Effector memory CD8-positive, alpha-beta T cell (primary cell): ENCODE data around the gene CLIP4.

ENCODE experiments used
- ATAC-seq: fragments of 150-1000 bp; cut with Tn5 transposase; replicated peaks from 2 replicates; pipeline ENCODE4 v1.10.0; 2021; ENCODE audit warnings: mild to moderate bottlenecking, moderate library complexity
- DNase-seq, 3 experiments: peaks; one replicate each; pipeline ENCODE4 v3.0.0; 2021
- H3K27ac Mint-ChIP-seq, 2 donors: one replicate each; pipeline ENCODE4 v1.8.0; 2022; ENCODE audit warnings: mild to moderate bottlenecking in 2 of 2, mixed read lengths in 2 of 2, moderate library complexity in 2 of 2
- H3K27me3 Mint-ChIP-seq, 2 donors: one replicate each; pipeline ENCODE4 v1.8.0; 2022; ENCODE audit warnings: mixed read lengths in 2 of 2
- H3K36me3 Mint-ChIP-seq: one replicate; pipeline ENCODE4 v1.8.0; 2022; ENCODE audit warnings: mild to moderate bottlenecking, moderate library complexity, mixed read lengths; ENCODE audit not compliant: insufficient read depth
- H3K4me1 Mint-ChIP-seq, 2 donors: one replicate each; pipeline ENCODE4 v1.8.0; 2022; ENCODE audit warnings: low read depth in 2 of 2, mixed read lengths in 2 of 2
- H3K4me3 Mint-ChIP-seq, 2 donors: one replicate each; pipeline ENCODE4 v1.8.0; 2022; ENCODE audit warnings: mild to moderate bottlenecking in 2 of 2, mixed read lengths in 2 of 2, moderate library complexity in 2 of 2
- H3K9me3 Mint-ChIP-seq, 2 donors: one replicate each; pipeline ENCODE4 v1.8.0; 2022; ENCODE audit warnings: mixed read lengths in 2 of 2
- total RNA-seq, 9 experiments: gene quantifications; one replicate each; lab custom pipeline; 2026; lab: John Stamatoyannopoulos, UW

CLIP4 gene
- total RNA-seq = 43.8 to 177 (median 87.2) reads per million in 9 experiments

DNA sequence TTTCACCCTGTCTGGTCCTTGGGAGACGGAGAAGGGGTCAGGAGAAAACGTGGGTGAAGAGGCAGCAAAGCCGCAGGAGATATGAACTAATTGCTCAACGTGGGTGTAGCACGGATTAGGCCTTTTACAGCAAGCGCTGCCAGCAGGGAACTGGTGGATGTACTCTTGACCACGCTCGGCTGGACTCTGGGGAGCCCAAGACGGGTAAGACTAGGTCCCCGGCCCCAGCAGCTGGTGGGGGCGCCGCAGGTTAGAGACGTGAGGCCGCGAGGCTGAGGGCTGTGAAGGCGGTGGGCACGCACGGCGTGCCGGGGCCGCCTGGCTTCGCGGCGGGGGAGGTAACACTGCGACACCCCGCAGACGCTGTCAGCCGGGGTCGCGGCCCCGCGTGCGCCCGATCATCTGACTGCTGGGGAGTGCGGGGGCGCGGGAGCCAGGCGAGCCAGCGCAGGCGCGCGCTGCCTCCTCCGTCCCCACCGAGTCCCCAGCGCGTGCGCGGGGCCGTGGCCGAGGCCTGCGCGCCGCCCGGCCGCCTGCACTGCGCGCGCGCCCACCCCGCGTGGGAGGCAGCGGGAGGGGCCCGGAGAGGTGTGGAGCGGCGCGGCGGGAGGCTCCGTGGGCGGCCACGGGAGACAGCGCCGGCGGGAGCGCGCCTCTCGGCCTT lies at the start of gene CLIP4:
CLIP4 (plus strand) TSS at position 470 of the 664 bp plus-strand sequence. CDS start 5,974 bp downstream, outside the sequence.
- Mint-ChIP-seq H3K4me1 (peaks cover 22 to 43% of the 10 kb centered on the region in 2 donors), H3K27me3 (no peaks in the 10 kb centered on the region), H3K27ac (peak within 1 kb of the TSS; percentile 98), H3K9me3 (no peaks in the 10 kb centered on the region), H3K4me3 (peak within 1 kb of the TSS; percentile 91 to 96), H3K36me3 (peaks cover 15% of the 10 kb centered on the region)
- DNase-seq (peak; percentile 70 to 78 (median 73)), ATAC-seq (peak; percentile 77)

DNA sequence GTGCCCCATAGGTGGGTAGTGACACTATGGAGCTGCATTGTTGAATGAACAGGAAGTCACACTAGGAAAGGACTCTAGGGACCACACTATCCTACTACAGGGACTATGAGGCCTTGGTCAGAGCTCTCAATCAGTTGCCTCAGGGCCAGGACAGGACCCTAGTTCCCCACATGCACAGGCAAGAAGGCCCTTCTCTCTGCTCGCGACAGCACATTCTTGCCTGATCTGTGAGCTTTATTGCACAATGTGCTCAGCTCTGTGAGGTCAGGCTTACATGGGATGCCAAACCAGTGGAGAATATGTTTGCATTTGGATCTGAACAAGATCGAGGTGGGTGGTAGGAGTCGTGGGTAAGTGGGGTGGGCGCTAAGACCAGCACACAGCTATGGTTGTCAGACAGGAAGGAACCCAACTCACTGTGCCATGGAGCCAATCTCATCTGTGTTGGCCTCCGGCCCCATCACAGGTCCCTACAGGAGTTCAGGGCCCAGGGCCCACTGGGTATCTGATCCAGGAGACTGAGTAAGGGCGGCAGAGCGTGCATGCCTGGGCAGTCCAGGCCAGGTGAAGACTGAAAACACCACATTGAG lies 48.8 kb upstream of the CLIP4 start:
- Mint-ChIP-seq H3K4me3 (no peak overlapping the region), H3K4me1 (no peaks in the 10 kb centered on the region), H3K27me3 (no peaks in the 10 kb centered on the region), H3K9me3 (no peaks in the 10 kb centered on the region), H3K36me3 (no peaks in the 10 kb centered on the region), H3K27ac (no peak overlapping the region)
- ATAC-seq (no peak), DNase-seq (no peak)

DNA sequence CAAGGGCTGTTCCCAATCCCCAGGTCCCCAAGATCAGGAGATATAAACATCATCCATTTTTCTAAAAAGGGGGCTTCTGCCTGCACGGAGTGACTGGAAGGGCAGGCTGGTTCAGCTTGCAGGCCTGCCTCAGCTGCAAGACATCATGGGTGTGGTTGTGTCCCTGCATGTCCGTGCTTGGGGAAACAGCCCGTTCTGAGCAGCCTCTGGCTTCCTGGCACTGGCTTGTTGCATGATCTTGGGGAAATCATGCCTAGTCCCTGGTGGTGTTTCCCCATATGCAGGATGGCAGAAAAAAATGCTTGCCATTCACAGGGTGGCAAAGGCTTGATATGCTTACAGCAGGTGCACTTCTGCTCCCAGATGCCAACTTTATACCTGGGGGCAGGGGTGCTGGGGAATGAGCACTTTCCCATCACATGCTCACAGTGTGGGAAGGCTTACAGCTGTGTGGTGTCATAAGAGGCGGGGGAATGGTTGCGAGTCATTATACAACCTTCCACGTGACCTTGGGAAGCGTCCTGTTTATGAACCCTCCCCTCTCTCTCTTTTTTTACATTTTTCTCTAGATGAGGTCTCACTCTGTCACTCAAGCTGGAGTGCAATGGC lies 48.1 kb upstream of the CLIP4 start:
- no peak for DNase-seq

DNA sequence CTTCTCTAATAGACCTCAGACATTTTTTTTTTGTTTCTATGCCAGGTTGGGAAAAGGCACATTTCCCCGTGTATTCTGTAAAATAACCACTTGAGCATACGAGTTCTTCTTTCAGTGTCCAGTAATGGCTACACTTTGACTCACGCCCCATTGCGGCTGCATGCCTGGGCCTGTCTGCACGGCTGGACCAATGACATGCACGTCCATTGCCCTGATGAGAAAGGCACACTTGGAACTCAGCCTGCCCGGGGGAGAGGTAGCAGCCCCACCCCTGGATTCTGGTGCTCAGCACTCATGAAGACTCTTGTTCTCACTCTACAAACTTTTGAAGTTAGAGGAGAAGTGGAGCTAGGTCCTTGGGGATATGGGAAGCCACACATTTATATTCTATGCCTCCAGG lies 46.7 kb upstream of the CLIP4 start:
- Mint-ChIP-seq H3K9me3 (no peaks in the 10 kb centered on the region), H3K27ac (no peak overlapping the region), H3K4me3 (no peak overlapping the region), H3K27me3 (no peaks in the 10 kb centered on the region), H3K4me1 (no peaks in the 10 kb centered on the region), H3K36me3 (no peaks in the 10 kb centered on the region)
- DNase-seq (no peak), ATAC-seq (no peak)

More for the DNA sequence above, 48.1 kb upstream of the CLIP4 start:
- H3K4me1 Mint-ChIP-seq = no peaks in the 10 kb centered on the region
- no peak overlapping the region for H3K4me3 Mint-ChIP-seq
- H3K27ac Mint-ChIP-seq = no peak overlapping the region
- H3K27me3 Mint-ChIP-seq = no peaks in the 10 kb centered on the region
- no peaks in the 10 kb centered on the region for H3K9me3 Mint-ChIP-seq
- no peaks in the 10 kb centered on the region for H3K36me3 Mint-ChIP-seq
- ATAC-seq = no peak

DNA sequence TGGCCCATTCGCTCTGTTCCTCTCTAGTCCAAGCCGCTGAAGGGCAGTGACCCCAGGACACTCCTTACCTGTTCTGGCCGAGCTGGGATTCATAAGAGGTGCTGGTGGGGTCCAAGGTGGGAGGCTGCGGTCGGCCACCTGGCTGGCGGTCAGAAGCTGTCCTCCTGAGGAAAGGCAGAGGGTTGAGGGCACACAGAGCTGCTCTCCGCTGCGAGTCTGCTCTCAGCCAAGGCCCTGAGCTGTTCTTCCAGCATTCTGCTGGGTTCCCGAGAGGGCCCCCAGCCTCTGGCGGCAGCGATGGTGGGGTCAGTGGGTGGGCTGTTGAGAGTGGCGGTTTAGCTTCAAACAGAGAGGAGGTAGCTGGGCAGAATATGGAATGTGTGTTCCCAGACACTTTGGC lies 44.7 kb upstream of the CLIP4 start:
- Mint-ChIP-seq H3K4me3 (no peak overlapping the region), H3K9me3 (no peaks in the 10 kb centered on the region), H3K36me3 (no peaks in the 10 kb centered on the region), H3K4me1 (no peaks in the 10 kb centered on the region), H3K27ac (peak overlapping the region; percentile 20 to 69), H3K27me3 (no peaks in the 10 kb centered on the region)
- ATAC-seq = no peak
- no peak for DNase-seq

- H3K4me3 Mint-ChIP-seq = no peak overlapping the region
- no peaks in the 10 kb centered on the region for H3K36me3 Mint-ChIP-seq
- H3K9me3 Mint-ChIP-seq = no peaks in the 10 kb centered on the region
These were observed 43.9 kb upstream of the CLIP4 start for GRCh38 chr2:29071032-29071975.

DNA sequence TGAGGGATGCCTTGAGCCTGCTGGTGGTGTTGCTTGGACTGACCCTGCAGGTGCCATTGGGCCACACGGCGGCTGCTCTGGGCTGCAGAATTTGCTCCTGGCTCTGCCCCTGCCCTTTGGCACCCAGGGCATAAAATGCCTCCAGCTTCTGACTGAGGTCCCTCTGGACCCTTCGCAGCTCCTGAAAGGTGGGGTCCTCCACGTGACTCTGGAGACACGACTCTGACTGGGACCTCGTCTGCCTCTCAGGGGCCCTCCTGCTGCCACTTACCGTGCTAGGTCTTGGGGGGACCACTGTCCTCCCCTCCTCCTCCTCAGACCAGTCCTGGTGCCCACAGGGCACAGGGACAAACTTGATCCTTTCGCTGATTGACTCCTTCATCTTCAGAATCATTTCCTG lies 43.0 kb upstream of the CLIP4 start:
- DNase-seq (no peak), ATAC-seq (no peak)
- H3K4me3 Mint-ChIP-seq = no peak overlapping the region
- no peaks in the 10 kb centered on the region for H3K4me1 Mint-ChIP-seq
- H3K27ac Mint-ChIP-seq = no peak overlapping the region
- H3K36me3 Mint-ChIP-seq = no peaks in the 10 kb centered on the region
- H3K9me3 Mint-ChIP-seq = no peaks in the 10 kb centered on the region
- H3K27me3 Mint-ChIP-seq = no peaks in the 10 kb centered on the region

More at GRCh38 chr2:29071032-29071975, 43.9 kb upstream of the CLIP4 start:
- no peak overlapping the region for H3K27ac Mint-ChIP-seq
- ATAC-seq (no peak), DNase-seq (no peak)
- no peaks in the 10 kb centered on the region for H3K27me3 Mint-ChIP-seq
- H3K4me1 Mint-ChIP-seq = no peaks in the 10 kb centered on the region

- Mint-ChIP-seq H3K4me1 (no peaks in the 10 kb centered on the region), H3K27ac (no peak overlapping the region), H3K4me3 (no peak overlapping the region), H3K9me3 (peaks cover 0 to 2% of the 10 kb centered on the region in 2 donors), H3K36me3 (no peaks in the 10 kb centered on the region), H3K27me3 (no peaks in the 10 kb centered on the region)
- no peak for ATAC-seq
- DNase-seq = no peak
These were observed 42.1 kb upstream of the CLIP4 start for GRCh38 chr2:29072971-29073725.

- Mint-ChIP-seq H3K27ac (no peak overlapping the region), H3K4me3 (no peak overlapping the region), H3K27me3 (no peaks in the 10 kb centered on the region), H3K36me3 (no peaks in the 10 kb centered on the region), H3K9me3 (peaks cover 0 to 2% of the 10 kb centered on the region in 2 donors), H3K4me1 (no peaks in the 10 kb centered on the region)
- DNase-seq = no peak
- no peak for ATAC-seq
These were observed 41.3 kb upstream of the CLIP4 start for GRCh38 chr2:29073933-29074332.

- Mint-ChIP-seq H3K9me3 (peaks cover 0 to 2% of the 10 kb centered on the region in 2 donors), H3K27me3 (no peaks in the 10 kb centered on the region), H3K4me3 (no peak within 1 kb of the TSS), H3K36me3 (no peaks in the 10 kb centered on the region), H3K4me1 (no peaks in the 10 kb centered on the region), H3K27ac (no peak within 1 kb of the TSS)
- no peak for DNase-seq
- no peak for ATAC-seq
These were observed 40.8 kb upstream of the CLIP4 start, which contains the start of gene PCARE for GRCh38 chr2:29074411-29074810. Gene PCARE, minus strand, starts transcription at chr2:29074523. Its CDS starts 262 bp downstream, at chr2:29074261.

DNA sequence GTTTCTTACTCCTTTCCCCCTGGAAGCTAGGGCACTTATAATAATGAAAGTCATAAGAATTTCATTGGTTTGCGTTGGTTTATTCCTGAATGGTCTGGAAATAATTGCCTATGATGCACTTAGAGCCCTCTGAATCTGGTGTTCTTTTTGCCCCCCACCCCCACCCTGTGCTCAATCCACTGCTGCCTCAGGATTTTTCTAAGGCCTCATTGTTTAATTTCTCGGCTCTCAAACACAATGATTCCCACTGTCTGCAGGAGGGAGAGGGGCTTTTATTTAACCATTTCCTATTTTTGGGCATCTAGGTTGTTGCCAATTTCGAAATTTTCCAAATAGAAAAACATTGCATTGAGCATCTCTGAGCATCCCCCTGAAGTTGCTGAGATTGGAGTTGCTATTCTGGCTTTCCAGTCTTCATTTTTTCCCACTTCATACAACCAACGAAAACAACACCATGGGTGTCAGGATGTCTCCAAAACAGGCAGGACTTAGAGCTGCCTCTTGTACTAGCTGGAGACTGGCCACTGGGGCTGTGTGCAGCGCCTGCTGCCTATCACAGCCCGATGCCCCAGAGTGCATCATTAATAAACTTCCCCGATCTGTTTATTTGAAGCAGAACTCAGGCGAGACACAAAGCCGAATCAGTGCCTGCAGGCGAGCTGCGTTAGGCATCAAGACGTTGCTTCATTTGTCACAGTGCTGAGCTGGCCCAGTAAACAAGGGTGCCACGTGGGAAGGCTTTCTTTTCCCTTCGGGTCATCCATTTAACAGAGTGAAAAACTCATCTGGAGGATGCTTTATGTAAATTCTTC lies 39.1 kb upstream of the CLIP4 start:
- Mint-ChIP-seq H3K36me3 (no peaks in the 10 kb centered on the region), H3K27me3 (no peaks in the 10 kb centered on the region)
- ATAC-seq = no peak

DNA sequence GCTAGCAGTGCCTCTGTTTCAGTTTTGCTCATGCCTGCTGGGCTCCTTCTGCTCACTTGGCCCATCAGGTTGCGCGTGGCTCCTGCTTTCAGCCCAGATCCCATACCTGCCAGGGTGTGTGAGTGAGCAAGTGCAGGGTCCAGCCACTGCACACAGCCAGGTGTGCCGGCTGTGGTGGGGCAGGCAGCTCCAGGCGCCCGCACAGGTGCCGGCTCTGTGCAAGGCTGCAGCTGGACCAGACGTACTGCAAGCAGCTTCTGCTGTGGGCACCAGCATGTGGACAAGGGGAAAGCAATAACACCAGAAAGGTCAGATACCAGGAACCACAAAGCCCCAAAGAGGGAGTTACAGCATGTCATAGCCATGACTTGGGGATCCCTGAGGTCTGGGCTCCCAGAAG lies 35.3 kb upstream of the CLIP4 start:
- H3K4me1 Mint-ChIP-seq = no peaks in the 10 kb centered on the region
- H3K9me3 Mint-ChIP-seq = peaks cover 0 to 2% of the 10 kb centered on the region in 2 donors
- no peak overlapping the region for H3K27ac Mint-ChIP-seq
- no peak overlapping the region for H3K4me3 Mint-ChIP-seq
- H3K36me3 Mint-ChIP-seq = no peaks in the 10 kb centered on the region
- H3K27me3 Mint-ChIP-seq = no peaks in the 10 kb centered on the region
- no peak for ATAC-seq
- DNase-seq = no peak

More for the DNA sequence above, 39.1 kb upstream of the CLIP4 start:
- Mint-ChIP-seq H3K9me3 (peaks cover 0 to 2% of the 10 kb centered on the region in 2 donors), H3K4me3 (no peak overlapping the region), H3K4me1 (no peaks in the 10 kb centered on the region), H3K27ac (no peak overlapping the region)
- DNase-seq = no peak
